PC-3 (cell line): ENCODE data around the gene TMEM30B. TPM values are rescaled to one million over a fixed set of nuclear protein-coding genes. Genes with fewer than 3 reads are reported as not detected.

Source experiments
- ATAC-seq: fragments of 200-7000 bp; cut with Tn5 transposase; 2 replicates; pipeline ENCODE4 v1.9.1; 2020; ENCODE audit warnings: mild to moderate bottlenecking, moderate library complexity
- BruUV-seq: library from RNA; stranded (reverse); fragments of 400-500 nt; replicated peaks from 2 replicates; lab custom pipeline; 2021; lab: Mats Ljungman, UMichigan
- CTCF ChIA-PET: fragments of 300-600 bp; sonication (Branson Sonifier 250); formaldehyde crosslinking; loops from one replicate; lab custom pipeline; 2022; ENCODE audit warnings: antibody characterized with exemption; lab: Charles Lee
- POLR2A ChIA-PET: fragments of 300-600 bp; sonication (Branson Sonifier 250); formaldehyde crosslinking; loops from one replicate; lab custom pipeline; 2022; ENCODE audit warnings: antibody characterized with exemption; ENCODE audit not compliant: unreplicated experiment; lab: Charles Lee
- DNase-seq: peaks from one replicate; pipeline ENCODE4 v3.0.0-alpha.2; 2015
- H2AFZ ChIP-seq: fragments of 300-600 bp; sonication (generic); 2 replicates; pipeline ENCODE4 v1.6.0; 2016; ENCODE audit warnings: antibody characterized with exemption, low read length
- H3F3A ChIP-seq: fragments of 300-600 bp; sonication (generic); one replicate; pipeline ENCODE4 v1.6.0; 2017; ENCODE audit warnings: antibody characterized with exemption, low read length, control low read depth, mild to moderate bottlenecking; ENCODE audit not compliant: unreplicated experiment
- H3K27ac ChIP-seq: fragments of 300-600 bp; sonication (generic); 2 replicates; pipeline ENCODE4 v1.5.1; 2016; ENCODE audit warnings: mild to moderate bottlenecking, low read length
- H3K27me3 ChIP-seq: fragments of 300-600 bp; sonication (generic); 2 replicates; pipeline ENCODE4 v1.6.1; 2016; ENCODE audit warnings: low read length, mixed read lengths
- H3K36me3 ChIP-seq: fragments of 300-600 bp; sonication (generic); 2 replicates; pipeline ENCODE4 v1.6.1; 2016; ENCODE audit warnings: low read depth, mixed run types, low read length, mixed read lengths
- H3K4me1 ChIP-seq: fragments of 300-600 bp; sonication (generic); 2 replicates; pipeline ENCODE4 v1.5.1; 2016; ENCODE audit warnings: low read length; ENCODE audit not compliant: insufficient read depth
- H3K4me2 ChIP-seq: fragments of 300-600 bp; sonication (generic); 2 replicates; pipeline ENCODE4 v1.6.0; 2016; ENCODE audit warnings: low read length
- H3K4me3 ChIP-seq: fragments of 300-600 bp; sonication (generic); 2 replicates; pipeline ENCODE4 v1.5.1; 2016; ENCODE audit warnings: mild to moderate bottlenecking, low read length, mixed read lengths
- H3K79me2 ChIP-seq: fragments of 300-600 bp; sonication (generic); 2 replicates; pipeline ENCODE4 v1.6.1; 2017; ENCODE audit warnings: low read length, mixed read lengths
- H3K9ac ChIP-seq: fragments of 300-600 bp; sonication (generic); 2 replicates; pipeline ENCODE4 v1.6.0; 2016; ENCODE audit warnings: mild to moderate bottlenecking, low read length
- H3K9me2 ChIP-seq: fragments of 300-600 bp; sonication (generic); replicated peaks from 2 replicates; pipeline ENCODE4 v1.6.1; 2016; ENCODE audit warnings: mixed run types, low read length, mixed read lengths
- H3K9me3 ChIP-seq: fragments of 300-600 bp; sonication (generic); 2 replicates; pipeline ENCODE4 v1.6.1; 2016; ENCODE audit warnings: low read length, mixed read lengths
- H4K20me1 ChIP-seq: fragments of 300-600 bp; sonication (generic); 2 replicates; pipeline ENCODE4 v1.6.1; 2016; ENCODE audit warnings: low read length, mixed read lengths
- CTCF ChIP-seq: fragments of 300-600 bp; sonication (generic); conservative IDR thresholded peaks from 2 replicates; pipeline ENCODE4 v1.5.1; 2017; ENCODE audit warnings: antibody characterized with exemption, low read depth, mild to moderate bottlenecking, low read length
- EZH2 ChIP-seq: fragments of 300-600 bp; sonication (generic); IDR thresholded peaks from one replicate; pipeline ENCODE4 v1.6.1; 2017; ENCODE audit warnings: antibody characterized with exemption, mild to moderate bottlenecking, low read length; ENCODE audit not compliant: unreplicated experiment
- EZH2phosphoT487 ChIP-seq: fragments of 300-600 bp; sonication (generic); IDR thresholded peaks from 2 replicates; pipeline ENCODE4 v1.6.1; 2018; ENCODE audit warnings: mild to moderate bottlenecking, antibody characterized with exemption, low read length, borderline replicate concordance
- intact Hi-C: fragments of 100-400 bp; cut with micrococcal nuclease; formaldehyde crosslinking; loops from 2 replicates; pipeline ENCODE4 v1.9.0; 2023
- total RNA-seq: library from RNA; depleted of rRNA; stranded (reverse); fragments of >200 nt; gene quantifications from 2 replicates; pipeline ENCODE4 v1.2.3, GENCODE V29; 2014

TMEM30B gene
- total RNA-seq, 1 experiment from 2014 or later = 70.6 TPM

DNA sequence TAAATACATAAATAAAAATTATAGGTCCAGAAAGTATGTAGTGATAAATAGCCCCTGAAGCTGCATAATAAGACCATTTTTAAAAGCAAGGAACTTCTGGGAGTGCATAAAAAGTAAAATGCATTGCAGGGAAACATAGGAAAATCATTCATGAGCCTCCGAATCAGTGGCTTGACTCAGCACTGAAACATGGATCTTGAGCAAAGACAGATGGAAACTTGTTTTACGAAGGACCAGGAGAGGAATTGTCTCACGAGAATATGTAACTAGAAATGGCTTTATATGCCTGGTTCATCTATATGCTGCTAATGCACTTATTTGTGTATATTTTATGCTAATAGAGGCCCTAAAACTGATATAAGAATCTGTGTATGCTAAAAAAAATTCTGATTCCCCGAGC is 14.7 kb downstream of the TMEM30B start:
- Histone ChIP-seq H3F3A (no peaks in the 10 kb centered on the region), H3K36me3 (no peaks in the 10 kb centered on the region), H3K4me1 (peaks cover 32% of the 10 kb centered on the region), H3K27me3 (no peaks in the 10 kb centered on the region), H4K20me1 (no peaks in the 10 kb centered on the region), H3K9ac (no peak overlapping the region), H3K9me2 (no peaks in the 10 kb centered on the region), H3K4me3 (no peak overlapping the region), H3K27ac (no peak overlapping the region), H3K9me3 (no peaks in the 10 kb centered on the region), H3K79me2 (no peaks in the 10 kb centered on the region), H3K4me2 (no peak overlapping the region), H2AFZ (no peak overlapping the region)
- no TSS peak for BruUV-seq
- ChIA-PET CTCF (no interaction called here), POLR2A (interaction anchor here (0.5 kb wide), 1 partner anchor 295 kb away, joined by 6 read pairs; no protein-coding TSS in a partner anchor)
- ATAC-seq (no peak), DNase-seq (no peak)
- intact Hi-C loops = loop anchor here (10.0 kb wide), 2 partner anchors 738 to 1012 kb away; no protein-coding TSS in a partner anchor
- TF ChIP-seq EZH2phosphoT487 (no peak), CTCF (no peak), EZH2 (no peak)

- intact Hi-C loops = loop anchor here (10.0 kb wide), 2 partner anchors 740 to 1010 kb away; no protein-coding TSS in a partner anchor
- Histone ChIP-seq H3K27me3 (no peaks in the 10 kb centered on the region), H4K20me1 (no peaks in the 10 kb centered on the region), H3K4me1 (peaks cover 46% of the 10 kb centered on the region), H3K4me3 (no peak overlapping the region), H3K9me3 (no peaks in the 10 kb centered on the region), H3K9ac (no peak overlapping the region), H3K36me3 (no peaks in the 10 kb centered on the region), H2AFZ (peak overlapping the region; percentile 53; the same call in 1 of the 2 replicates), H3K79me2 (no peaks in the 10 kb centered on the region), H3F3A (no peaks in the 10 kb centered on the region), H3K27ac (peak overlapping the region; percentile 29), H3K9me2 (no peaks in the 10 kb centered on the region), H3K4me2 (peak overlapping the region; percentile 41)
- DNase-seq (no peak), ATAC-seq (peak; percentile 2)
- TF ChIP-seq EZH2 (no peak), CTCF (no peak), EZH2phosphoT487 (no peak)
- no TSS peak for BruUV-seq
- ChIA-PET CTCF (interaction anchor here (0.8 to 1.0 kb wide), 4 partner anchors 16 to 640 kb away, joined by 3 to 6 read pairs (median 3); no protein-coding TSS in a partner anchor), POLR2A (interaction anchor here (0.8 kb wide), 1 partner anchor 15 kb away, joined by 13 read pairs; no protein-coding TSS in a partner anchor)
Observed at GRCh38 chr14:61264651-61265050, 16.5 kb downstream of the TMEM30B start.

GRCh38 chr14:61264010-61264571 is 17.0 kb downstream of the TMEM30B start:
- no peaks in the 10 kb centered on the region for H3K36me3 ChIP-seq
- H3K4me2 ChIP-seq = peak overlapping the region; percentile 41
- no peaks in the 10 kb centered on the region for H3F3A ChIP-seq
- H3K9me2 ChIP-seq = no peaks in the 10 kb centered on the region
- no peaks in the 10 kb centered on the region for H3K9me3 ChIP-seq
- no peaks in the 10 kb centered on the region for H3K79me2 ChIP-seq
- no peaks in the 10 kb centered on the region for H4K20me1 ChIP-seq
- no peak overlapping the region for H3K4me3 ChIP-seq
- POLR2A ChIA-PET = interaction anchor here (0.8 kb wide), 1 partner anchor 15 kb away, joined by 13 read pairs; no protein-coding TSS in a partner anchor
- BruUV-seq = no TSS peak
- ATAC-seq (peak; percentile 73), DNase-seq (peak; percentile 51)
- H3K27me3 ChIP-seq = no peaks in the 10 kb centered on the region
- peak overlapping the region; percentile 29 for H3K27ac ChIP-seq
- CTCF ChIA-PET = interaction anchor here (0.5 to 1.0 kb wide), 7 partner anchors 17 to 639 kb away, joined by 3 to 6 read pairs (median 3); no protein-coding TSS in a partner anchor
- H3K9ac ChIP-seq = no peak overlapping the region
- peak overlapping the region; percentile 53 for H2AFZ ChIP-seq
- intact Hi-C loops = loop anchor here (10.0 kb wide), 2 partner anchors 741 to 1009 kb away; no protein-coding TSS in a partner anchor
- peaks cover 51% of the 10 kb centered on the region for H3K4me1 ChIP-seq
- no peak for TF ChIP-seq EZH2
- no peak for TF ChIP-seq CTCF
- no peak for TF ChIP-seq EZH2phosphoT487
